Stimulated activated CD4-positive, alpha-beta T cell treated with anti-CD3 and anti-CD28 coated beads, Interleukin-4, amount 100 ng/mL, for 1 hour (primary cell): ENCODE measurements around the gene ATP8A1.

Source experiments
- DNase-seq: peaks from one replicate; pipeline ENCODE4 v3.0.0-alpha.2; 2020

The ATP8A1 gene

DNA sequence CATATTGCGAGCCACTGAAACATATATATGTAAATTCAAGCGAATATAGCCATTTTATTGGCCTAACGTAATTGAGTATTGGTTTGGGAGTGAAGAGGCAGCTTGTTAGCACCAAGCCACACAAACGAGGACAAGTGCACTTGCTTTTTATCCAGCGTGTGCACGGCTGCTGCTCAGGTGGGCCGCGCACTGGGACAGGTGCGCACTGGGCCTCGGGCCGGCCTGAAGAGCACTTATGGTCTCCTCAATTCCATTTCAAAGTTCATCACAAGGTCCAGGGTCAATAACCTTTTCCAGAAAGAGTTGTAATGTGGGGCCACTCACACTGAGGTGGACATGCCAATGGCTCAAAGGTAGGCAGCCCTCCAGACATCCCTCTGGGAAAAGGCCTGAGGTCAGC lies 95.9 kb downstream of the ATP8A1 start:
- no peak for DNase-seq

DNA sequence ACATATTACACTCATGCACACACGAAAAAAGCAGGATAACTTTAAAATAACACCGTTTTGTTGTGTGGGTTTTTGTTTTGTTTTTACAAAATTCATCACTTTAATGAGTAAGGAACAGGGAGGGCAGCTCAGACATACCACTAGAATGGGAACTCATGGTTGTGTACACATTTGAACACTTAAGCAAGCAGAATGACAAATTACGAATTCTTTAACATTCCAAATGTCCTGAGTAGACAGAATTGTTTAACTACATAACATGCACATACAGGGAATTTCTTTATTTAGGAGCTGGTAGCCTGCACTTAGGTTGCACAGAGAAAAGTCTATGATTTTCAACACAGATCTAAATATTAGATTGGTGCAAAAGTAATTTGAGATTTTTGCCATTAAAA lies 96.4 kb downstream of the ATP8A1 start:
- DNase-seq: no peak

DNA sequence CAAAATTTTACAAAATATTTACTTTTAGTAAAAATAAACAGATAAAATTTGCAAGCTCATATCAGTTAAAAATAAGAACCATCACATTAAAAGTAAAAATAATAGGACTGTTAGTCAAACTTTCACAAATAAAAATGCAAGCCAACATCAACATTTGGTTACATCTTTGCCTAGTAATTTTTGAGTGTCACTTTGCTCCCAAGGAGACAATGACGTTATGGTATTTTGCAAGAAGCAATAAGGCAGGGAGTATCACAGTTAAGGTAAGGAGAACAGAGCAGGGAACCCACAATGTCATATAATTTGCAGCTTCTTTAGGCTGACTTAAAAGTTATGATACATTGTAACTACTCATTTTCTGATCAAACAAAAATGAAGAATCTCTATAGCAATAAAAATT lies 98.7 kb downstream of the ATP8A1 start:
- no peak for DNase-seq

- no peak for DNase-seq
Measured at GRCh38 chr4:42555828-42556227, 101.1 kb downstream of the ATP8A1 start.

DNA sequence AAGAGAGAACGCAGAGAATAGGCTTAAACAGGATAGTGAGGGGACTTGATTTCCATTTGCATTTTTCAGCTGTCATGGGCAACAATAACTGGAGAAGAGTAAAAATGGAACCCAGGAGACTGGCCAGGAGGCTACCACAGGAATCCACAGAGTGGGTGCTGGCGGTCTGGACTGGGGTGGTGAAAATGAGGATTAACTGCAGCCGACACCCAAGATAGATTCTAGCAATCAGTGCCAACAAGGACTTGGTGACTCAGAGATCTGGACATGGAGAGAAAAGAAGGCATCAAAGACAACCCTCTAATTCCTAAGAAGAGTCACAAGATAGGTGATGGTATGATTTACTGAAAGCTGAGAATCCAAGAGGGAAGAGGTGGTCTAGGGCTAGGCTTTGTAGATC lies 102.8 kb downstream of the ATP8A1 start:
- no peak for DNase-seq

DNA sequence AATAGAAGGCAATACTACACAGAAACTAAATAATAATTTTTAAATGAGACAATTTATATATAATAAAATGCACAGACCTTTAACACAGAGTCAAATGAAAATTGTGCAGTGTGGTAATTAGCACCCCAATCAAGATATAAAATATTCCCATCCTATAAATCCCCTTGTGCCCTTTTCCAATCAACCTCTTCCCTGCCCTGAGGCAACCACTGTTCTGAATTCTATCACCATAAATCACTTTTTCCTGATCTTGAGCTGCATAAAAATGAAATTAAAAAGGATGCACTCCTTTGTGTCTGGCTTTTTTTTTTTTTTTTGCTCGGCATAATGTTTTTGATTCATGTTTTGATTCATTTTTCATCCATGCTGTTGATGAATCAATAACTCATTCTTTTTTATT lies 107.0 kb downstream of the ATP8A1 start:
- DNase-seq: no peak

GRCh38 chr4:42547805-42548204 lies 109.1 kb downstream of the ATP8A1 start:
- DNase-seq: no peak

- no peak for DNase-seq
Measured at GRCh38 chr4:42543762-42544161, 113.1 kb downstream of the ATP8A1 start.

DNA sequence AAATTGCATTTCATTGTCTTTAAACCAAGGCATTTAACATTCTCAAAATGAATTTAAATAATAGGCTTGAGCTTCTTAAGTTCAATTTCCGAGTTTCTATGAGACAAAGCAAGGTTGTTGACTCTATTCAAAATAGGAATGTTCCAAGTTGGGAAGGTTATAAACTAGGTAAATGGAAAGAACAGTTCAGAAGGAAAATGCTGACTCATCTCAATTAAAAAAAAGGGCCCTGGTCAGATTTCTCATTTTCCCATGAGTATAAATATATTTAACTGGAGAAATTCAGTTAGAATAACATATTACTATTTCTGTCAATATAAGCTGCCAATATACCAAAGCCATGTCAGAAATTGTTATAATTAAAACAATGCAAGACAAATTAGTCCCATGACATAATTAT lies 113.8 kb downstream of the ATP8A1 start:
- DNase-seq: no peak

DNA sequence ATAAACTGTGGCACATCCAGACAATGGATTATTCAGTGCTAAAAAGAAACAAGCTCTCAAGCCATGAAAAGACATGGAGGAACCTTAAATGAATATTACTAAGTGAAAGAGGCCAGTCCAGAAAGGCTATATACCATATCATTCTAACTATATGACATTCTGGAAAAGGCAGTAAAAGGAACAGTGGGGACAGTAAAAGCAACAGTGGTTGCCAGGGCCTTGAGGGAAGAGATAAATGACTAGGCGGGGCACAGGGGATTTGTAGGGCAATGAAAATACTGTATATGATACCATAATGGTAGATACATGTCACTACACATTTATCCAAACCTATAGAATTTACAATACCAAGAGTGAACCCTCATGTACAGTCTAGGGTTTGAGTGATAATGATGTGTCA lies 115.3 kb downstream of the ATP8A1 start:
- no peak for DNase-seq

DNA sequence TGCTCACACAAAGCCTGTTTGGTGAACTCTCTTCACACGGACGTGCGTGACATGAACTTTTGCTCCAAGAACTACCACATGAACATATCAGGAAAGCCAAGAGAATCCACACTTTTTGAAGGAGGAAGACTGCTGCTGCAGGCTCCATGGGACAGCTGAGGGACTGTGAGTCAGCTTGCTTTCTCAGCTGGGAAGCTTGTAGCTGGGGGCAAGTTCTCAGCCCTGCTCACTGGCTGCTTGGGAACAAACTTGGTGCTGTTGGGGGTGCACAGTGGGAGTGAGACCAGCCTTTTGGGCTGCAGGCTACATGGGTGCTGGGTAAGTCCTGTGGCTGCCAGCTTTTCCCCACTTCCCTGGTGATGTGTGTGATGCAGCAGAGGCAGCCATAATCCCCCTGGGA lies 123.9 kb downstream of the ATP8A1 start:
- no peak for DNase-seq

- no peak for DNase-seq
Measured at GRCh38 chr4:42531341-42532030, 125.4 kb downstream of the ATP8A1 start.

DNA sequence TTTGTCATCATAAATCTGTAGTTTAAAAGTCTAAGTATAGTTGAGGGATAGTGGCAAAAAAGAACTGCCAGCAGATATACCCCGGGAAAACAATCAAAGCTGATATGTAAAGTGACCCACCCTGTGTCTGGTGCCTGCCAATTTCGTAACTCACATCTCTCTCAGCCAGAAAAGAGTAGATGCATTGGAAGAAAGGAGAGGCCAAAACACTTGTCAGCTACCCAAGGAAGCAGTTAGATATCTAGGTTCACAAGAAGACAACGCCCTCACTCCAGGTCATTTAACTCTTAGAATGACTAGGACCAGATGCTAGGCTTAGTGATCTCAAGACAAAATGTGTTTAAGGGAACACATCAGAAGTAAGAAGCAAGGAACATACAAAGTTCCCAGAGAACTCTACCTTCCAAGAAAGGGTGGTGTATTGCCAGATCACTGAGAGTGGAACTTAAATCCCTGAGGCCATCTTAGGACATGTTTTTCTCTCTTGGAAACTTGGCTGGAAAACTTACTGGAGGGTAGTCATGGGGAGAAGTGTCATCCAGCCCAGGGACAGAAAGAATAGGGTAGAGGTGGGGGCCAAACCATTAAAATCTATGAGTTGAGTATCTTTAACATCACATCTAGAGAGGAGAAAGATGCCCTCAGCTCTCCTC lies 133.7 kb downstream of the ATP8A1 start:
- no peak for DNase-seq

DNA sequence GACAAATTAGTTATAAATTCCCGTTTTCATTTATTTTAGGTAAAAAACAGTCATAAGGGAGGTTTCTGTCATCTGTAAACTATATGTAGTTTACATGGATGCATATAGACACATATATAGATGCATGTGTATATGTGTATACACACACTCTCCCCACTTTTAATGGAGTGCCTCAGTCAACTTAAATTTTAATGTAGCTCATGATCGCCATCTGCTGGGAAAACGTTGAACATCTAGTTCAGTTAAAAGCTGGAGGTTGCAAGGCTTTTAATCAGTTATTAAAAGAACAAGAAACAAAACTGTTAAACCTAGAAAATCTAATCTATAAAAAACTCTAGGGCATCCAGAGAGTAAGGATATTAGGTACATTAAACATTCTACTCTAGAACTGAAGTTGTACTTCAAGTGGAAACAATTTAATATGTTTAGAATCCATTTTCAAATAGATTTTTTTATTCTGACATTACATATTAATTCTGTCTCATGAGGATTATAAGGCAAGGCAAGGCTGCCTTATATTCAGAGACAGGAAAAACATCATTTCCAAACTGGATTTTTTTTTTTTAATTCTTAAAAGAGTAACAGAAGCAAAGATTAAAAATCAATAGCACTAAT lies 137.0 kb downstream of the ATP8A1 start:
- DNase-seq: peak; percentile 7

DNA sequence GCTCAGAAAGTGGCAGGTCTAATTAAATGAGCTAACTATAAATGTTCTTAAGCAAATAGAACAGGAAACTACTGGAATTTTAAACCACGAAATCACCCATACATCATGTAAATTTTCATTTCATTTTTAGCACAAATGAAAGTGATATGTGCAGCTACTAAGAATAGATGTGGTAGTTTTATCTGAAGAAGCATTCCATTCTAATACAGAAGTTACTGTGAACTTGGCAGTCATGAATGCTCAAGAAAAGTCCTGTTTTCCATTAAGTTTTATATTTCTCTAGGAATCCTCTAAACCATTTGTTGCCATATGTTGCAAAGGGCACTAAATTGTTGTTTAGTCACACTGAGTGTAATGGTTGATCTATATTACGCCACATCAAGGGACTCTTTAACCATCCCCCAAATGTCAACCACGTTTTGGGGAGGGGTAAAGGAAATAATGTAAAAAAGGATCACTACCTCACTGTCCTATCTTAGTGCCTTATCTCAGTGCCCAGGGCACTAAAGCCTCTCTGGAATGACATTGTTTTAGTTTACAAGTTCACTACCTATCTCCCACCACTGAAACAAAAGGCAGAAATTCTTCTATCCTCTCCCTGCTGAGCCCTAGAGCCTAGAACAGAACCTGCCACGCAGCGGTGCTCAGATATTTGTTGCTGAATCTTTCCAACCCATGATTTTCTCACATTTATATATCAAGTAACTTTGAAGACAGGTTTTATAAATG lies 141.6 kb downstream of the ATP8A1 start:
- DNase-seq: no peak

DNA sequence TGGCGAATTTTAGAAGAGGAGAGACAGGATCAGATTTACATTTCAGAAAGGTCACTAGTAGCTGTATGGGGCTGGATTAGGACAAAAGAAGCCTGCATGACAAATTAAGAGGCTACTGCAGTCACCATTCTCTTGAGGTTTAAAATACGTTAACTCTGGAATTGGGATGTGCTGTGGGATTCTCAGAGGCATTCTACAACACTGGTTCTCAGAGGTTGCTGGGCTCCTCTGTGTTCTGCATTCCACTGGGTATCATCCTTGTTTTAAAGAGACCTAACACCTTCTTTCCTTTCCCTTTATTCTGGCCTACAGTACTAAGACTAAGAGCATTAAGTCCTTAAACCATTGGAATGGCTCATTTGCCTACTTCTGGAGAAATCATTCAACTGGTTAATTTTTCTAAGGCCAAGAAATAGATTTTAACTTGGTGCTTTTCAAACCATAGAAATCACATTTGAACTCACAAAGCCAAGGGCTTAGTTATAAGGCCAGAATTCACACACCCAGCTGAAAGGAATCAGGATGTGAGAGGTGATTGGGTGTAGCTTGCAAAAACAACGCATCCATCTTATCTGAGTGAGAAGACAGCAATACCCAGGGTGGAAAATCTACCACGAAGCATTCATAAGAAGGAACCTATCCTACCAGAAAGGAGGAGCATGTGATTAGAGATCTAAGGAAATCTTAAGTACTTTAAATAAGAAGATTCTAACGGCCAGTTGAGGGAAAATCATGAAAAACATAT lies 143.0 kb downstream of the ATP8A1 start:
- DNase-seq: no peak

DNA sequence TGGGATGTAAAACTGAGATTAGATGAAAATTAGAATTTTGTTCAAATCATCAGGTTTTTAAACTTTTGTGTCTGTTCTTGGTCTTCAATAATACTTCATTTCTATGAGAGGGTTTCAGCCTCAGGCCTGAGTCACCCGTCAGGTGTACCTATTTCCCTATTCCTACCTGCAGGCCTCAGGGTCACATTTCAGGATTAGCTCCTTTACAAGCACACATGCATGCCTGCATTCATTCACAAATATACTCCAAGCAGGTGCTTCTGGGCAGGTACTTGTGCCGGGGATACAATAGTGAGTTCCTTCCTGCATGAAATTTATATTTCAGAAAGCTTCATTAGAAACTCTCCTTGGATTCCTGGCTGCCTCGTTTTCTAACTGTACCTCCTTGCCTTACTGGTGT lies 144.7 kb downstream of the ATP8A1 start:
- no peak for DNase-seq

DNA sequence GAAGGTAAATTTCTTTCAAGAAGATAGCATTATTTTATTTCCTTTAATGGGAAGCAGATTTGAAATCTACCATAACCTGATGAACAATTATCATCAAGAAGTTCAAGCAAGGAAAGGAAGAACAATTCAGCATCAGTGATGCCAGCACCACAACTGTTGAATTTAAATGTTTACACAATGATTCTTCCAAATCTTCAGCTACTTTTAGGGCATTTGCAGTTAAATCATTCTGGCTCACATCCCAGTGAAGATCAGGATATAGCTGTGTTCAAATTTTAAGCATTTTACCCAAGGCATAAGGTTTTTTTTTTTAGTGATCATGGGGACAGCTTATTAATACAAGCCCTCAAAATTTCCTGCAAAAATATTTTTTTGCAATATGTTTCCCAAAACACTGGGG lies 146.7 kb downstream of the ATP8A1 start:
- DNase-seq: no peak

DNA sequence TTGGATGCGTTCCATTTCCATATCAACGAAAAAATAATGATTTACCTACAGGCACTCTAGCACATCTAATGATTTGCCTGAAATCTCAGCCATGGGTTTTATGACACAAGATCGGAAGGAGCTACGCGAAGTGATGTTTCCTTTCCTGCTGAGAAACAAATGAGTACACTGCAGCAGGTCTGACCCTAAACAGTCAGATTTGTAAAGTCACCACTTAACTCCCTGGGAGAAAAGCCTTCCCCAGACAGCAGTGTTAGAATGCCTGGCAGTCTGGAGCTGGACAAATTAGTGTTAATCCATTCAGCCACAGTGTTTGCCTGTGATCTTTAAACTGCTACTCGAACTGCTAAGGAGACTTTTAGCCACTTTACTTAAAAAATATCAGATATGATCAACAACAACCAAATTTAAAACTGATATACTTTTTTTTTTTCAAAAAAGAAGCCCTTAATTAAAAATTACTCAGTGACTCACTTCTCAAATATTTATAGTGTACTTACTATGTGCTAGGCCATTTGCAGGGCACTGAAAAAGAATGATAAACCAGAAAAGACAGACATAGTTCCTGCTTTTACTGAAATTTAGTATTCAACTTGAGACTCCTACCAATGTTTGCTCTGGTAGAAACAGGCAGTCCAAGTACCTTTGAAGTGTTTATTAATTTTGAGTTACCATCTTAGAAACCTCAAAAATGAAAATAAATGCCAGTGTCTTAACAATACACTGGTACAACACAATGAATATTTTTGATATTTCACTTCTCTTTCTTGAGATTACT lies 155.1 kb downstream of the ATP8A1 start:
- DNase-seq: no peak

DNA sequence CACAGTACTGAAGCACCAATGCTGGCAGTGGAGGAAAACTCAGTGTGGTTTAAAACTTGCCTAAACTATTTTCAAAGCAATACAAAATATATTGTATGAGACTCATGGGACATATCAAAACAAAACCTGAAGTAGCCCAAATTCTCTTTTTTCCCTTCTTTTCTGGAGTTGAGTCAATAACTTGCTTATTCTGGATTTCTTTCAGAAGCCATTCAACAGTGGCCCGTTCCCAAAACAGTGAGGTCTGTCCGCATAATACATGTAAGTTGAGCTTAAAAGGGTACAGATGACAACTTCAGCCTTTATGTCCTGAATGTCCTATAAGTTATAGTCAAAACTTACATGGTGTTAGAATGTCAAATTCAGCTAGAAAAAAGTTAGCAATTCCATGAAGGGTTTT lies 158.9 kb downstream of the ATP8A1 start:
- DNase-seq: no peak

- no peak for DNase-seq
Measured at GRCh38 chr4:42497142-42497910, 159.6 kb downstream of the ATP8A1 start.

GRCh38 chr4:42492962-42493361 lies 163.9 kb downstream of the ATP8A1 start:
- DNase-seq: no peak
